Duodenal mucosa (tissue), 2 donors: Measurements from ENCODE around the gene R3HCC1L.
"Not testable (repeated sequence)": the region's sequence is repeated elsewhere in the genome, so short reads cannot be mapped to it uniquely, and the experiment has no call there.

Experiments
- H3K27ac ChIP-seq: one replicate; pipeline ENCODE4 v1.7.0; 2013; ENCODE audit warnings: low read depth, low read length
- H3K27me3 ChIP-seq, 2 donors: one replicate each; pipeline ENCODE4 v1.7.0; 2013; ENCODE audit warnings: low read length in 2 of 2, control low read depth in 1 of 2; ENCODE audit not compliant: insufficient read depth in 2 of 2, control insufficient read depth in 1 of 2
- H3K36me3 ChIP-seq, 2 donors: one replicate each; pipeline ENCODE4 v1.7.0; 2013; ENCODE audit warnings: low read length in 2 of 2, control low read depth in 1 of 2; ENCODE audit not compliant: insufficient read depth in 2 of 2, control insufficient read depth in 1 of 2
- H3K4me1 ChIP-seq, 2 donors: one replicate each; pipeline ENCODE4 v1.7.0; 2013; ENCODE audit warnings: low read length in 2 of 2, control low read depth in 1 of 2; ENCODE audit not compliant: insufficient read depth in 2 of 2, control insufficient read depth in 1 of 2
- H3K4me3 ChIP-seq, 2 donors: one replicate each; pipeline ENCODE4 v1.7.0; 2013; ENCODE audit warnings: low read length in 2 of 2, low read depth in 1 of 2
- H3K9ac ChIP-seq, 2 donors: one replicate each; pipeline ENCODE4 v1.7.0; 2013; ENCODE audit warnings: low read length in 2 of 2, low read depth in 1 of 2
- H3K9me3 ChIP-seq, 2 donors: one replicate each; pipeline ENCODE4 v1.7.0; 2013; ENCODE audit warnings: low read length in 2 of 2, control low read depth in 1 of 2; ENCODE audit not compliant: control insufficient read depth in 1 of 2

The R3HCC1L gene

DNA sequence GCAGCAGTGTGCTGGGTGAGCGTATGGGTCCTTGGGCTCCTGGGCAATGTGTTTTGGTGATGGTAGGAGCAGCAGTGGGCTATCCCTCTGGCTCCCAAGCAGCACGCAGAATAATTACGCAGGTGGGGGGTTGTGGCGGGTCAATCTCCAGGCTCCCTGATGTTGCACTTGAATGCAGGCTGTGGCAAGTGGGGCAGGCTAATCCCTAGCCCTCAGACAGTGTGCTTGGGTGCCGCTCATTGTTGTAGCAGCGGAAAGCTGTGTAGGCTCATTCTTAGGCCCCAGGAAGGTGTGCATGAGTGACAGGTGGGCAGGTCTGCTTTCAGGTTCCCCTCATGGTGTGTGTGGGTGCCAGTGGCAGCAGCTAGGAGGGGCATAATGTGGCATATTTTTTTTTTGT is 89.4 kb downstream of the R3HCC1L start:
- peaks cover 0 to 21% of the 10 kb centered on the region in 2 donors for H3K9me3 ChIP-seq
- H3K9ac ChIP-seq, result no peak overlapping the region
- no peak overlapping the region for H3K27ac ChIP-seq
- H3K27me3 ChIP-seq, result no peaks in the 10 kb centered on the region
- no peaks in the 10 kb centered on the region for H3K36me3 ChIP-seq
- no peak overlapping the region for H3K4me3 ChIP-seq
- H3K4me1 ChIP-seq, result no peaks in the 10 kb centered on the region

GRCh38 chr10:98224509-98224908 is 90.1 kb downstream of the R3HCC1L start:
- Histone ChIP-seq H3K4me1 (no peaks in the 10 kb centered on the region), H3K27ac (no peak overlapping the region), H3K27me3 (no peaks in the 10 kb centered on the region), H3K36me3 (no peaks in the 10 kb centered on the region), H3K9ac (no peak overlapping the region), H3K4me3 (no peak overlapping the region), H3K9me3 (peaks cover 0 to 14% of the 10 kb centered on the region in 2 donors)

DNA sequence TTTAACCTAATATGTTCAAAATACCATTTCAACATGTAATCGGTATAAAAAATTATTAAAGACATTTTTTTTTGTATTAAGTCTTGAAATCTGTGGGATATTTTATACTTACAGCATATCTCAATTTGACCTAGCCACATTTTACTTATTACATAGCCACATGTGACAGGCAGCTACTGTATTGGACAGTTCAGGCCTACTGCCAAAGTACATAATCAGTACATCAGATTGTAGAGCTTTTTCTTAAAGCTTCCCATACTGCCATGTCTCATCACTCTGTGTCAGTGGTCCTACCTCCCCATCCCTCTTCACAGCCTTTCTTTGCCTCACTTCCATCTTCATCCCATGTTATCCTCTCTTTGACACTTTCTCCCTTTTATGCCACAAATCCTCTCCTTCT is 90.5 kb downstream of the R3HCC1L start:
- Histone ChIP-seq H3K4me3 (no peak overlapping the region), H3K9ac (no peak overlapping the region), H3K27me3 (no peaks in the 10 kb centered on the region), H3K9me3 (peaks cover 0 to 10% of the 10 kb centered on the region in 2 donors), H3K36me3 (no peaks in the 10 kb centered on the region), H3K27ac (no peak overlapping the region), H3K4me1 (no peaks in the 10 kb centered on the region)

DNA sequence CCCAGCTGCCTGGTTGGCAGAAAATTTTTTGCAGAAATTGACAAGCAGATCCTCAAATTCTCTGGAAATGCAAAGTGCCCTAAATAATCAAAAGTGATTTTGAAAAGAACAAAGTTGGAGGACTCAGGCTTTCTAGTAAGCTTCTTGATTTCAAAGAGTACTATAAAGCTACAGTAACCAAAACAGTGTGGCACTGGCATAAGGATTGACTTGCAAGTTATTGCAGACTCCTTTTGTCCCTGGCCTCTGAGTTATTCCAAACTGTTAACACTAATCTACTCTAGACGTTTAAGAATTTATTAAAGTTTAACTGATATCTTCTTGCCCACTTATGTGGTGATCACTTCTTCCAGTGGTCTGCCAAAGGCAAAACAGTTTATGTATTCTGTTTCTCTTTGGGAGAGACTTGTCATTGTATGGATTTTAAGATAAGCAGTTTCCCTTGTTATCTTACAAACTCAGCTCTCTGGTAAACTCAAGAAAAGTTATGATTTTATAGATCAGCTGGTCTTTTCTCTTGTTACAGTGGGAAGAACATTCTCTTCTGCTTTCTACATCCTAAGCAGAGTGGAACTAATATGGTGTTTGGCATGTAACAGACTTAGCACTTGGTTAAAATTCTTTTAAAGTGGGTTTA is 92.2 kb downstream of the R3HCC1L start:
- peaks cover 0 to 7% of the 10 kb centered on the region in 2 donors for H3K9me3 ChIP-seq
- H3K27ac ChIP-seq, result no peak overlapping the region
- no peak overlapping the region for H3K4me3 ChIP-seq
- no peaks in the 10 kb centered on the region for H3K27me3 ChIP-seq
- no peak overlapping the region for H3K9ac ChIP-seq
- H3K36me3 ChIP-seq, result no peaks in the 10 kb centered on the region
- no peaks in the 10 kb centered on the region for H3K4me1 ChIP-seq

- H3K9me3 ChIP-seq, H3K27ac ChIP-seq, H3K27me3 ChIP-seq, H3K4me1 ChIP-seq, H3K4me3 ChIP-seq, H3K9ac ChIP-seq, H3K36me3 ChIP-seq: not testable (repeated sequence)
These were observed 93.3 kb downstream of the R3HCC1L start for GRCh38 chr10:98227713-98228112.

GRCh38 chr10:98228266-98228665 is 93.8 kb downstream of the R3HCC1L start:
- H3K4me1 ChIP-seq, H3K9me3 ChIP-seq, H3K4me3 ChIP-seq, H3K27ac ChIP-seq, H3K36me3 ChIP-seq, H3K27me3 ChIP-seq, H3K9ac ChIP-seq: not testable (repeated sequence)

GRCh38 chr10:98231417-98231816 is 97.0 kb downstream of the R3HCC1L start:
- Histone ChIP-seq H3K36me3 (peaks cover 6 to 29% of the 10 kb centered on the region in 2 donors), H3K27me3 (no peaks in the 10 kb centered on the region), H3K9me3 (peaks cover 0 to 5% of the 10 kb centered on the region in 2 donors), H3K4me1 (no peaks in the 10 kb centered on the region), H3K4me3 (no peak overlapping the region), H3K27ac (no peak overlapping the region), H3K9ac (no peak overlapping the region)

GRCh38 chr10:98235846-98236245 is 101.4 kb downstream of the R3HCC1L start:
- no peaks in the 10 kb centered on the region for H3K9me3 ChIP-seq
- H3K4me1 ChIP-seq, result no peaks in the 10 kb centered on the region
- H3K27ac ChIP-seq, result no peak overlapping the region
- peaks cover 6 to 53% of the 10 kb centered on the region in 2 donors for H3K36me3 ChIP-seq
- H3K27me3 ChIP-seq, result no peaks in the 10 kb centered on the region
- no peak overlapping the region for H3K9ac ChIP-seq
- no peak overlapping the region for H3K4me3 ChIP-seq

GRCh38 chr10:98236862-98237261 is 102.4 kb downstream of the R3HCC1L start:
- H3K27ac ChIP-seq, result no peak overlapping the region
- no peaks in the 10 kb centered on the region for H3K9me3 ChIP-seq
- H3K4me1 ChIP-seq, result no peaks in the 10 kb centered on the region
- H3K4me3 ChIP-seq, result no peak overlapping the region
- H3K27me3 ChIP-seq, result no peaks in the 10 kb centered on the region
- H3K36me3 ChIP-seq, result peaks cover 6 to 53% of the 10 kb centered on the region in 2 donors
- no peak overlapping the region for H3K9ac ChIP-seq

DNA sequence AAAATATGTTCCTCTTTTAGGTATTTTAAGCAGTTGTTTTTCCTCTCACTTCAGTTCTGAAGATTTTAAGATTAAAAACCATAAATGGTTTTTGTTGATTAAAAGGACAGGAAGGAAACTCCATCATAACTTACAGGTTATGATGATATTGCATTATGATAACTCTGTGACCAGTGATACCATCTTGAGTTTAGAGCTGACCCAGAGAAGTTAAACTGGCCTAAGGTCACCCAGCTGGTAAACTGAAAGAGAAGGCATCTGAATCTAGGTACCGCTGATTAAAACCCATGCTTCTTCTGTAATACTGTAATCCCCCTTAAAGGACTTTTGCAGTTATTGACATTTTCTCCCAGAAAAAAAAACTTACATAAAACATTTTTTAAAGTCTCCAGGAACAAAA is 103.9 kb downstream of the R3HCC1L start:
- H3K9me3 ChIP-seq, result no peaks in the 10 kb centered on the region
- no peak overlapping the region for H3K27ac ChIP-seq
- H3K4me1 ChIP-seq, result no peaks in the 10 kb centered on the region
- peaks cover 9 to 50% of the 10 kb centered on the region in 2 donors for H3K36me3 ChIP-seq
- H3K9ac ChIP-seq, result no peak overlapping the region
- no peak overlapping the region for H3K4me3 ChIP-seq
- no peaks in the 10 kb centered on the region for H3K27me3 ChIP-seq

DNA sequence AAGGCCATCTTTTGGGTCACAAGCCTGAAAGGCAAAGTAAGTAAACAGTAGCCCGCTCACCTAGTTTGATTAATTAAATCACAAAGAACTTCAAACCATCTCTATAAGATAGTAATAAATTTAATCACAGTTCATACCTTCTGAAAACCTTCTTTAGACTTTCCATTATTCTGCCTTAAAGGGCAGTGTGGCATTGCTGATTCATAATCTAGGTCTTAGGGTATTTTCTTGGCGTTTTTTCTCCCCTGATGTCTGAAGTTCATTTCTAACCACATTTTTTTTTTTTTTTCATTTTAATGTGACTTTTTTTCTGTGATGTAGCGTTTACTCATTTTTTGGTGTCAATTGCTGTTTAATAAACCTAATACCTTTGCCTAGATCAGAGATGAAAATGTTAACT is 106.1 kb downstream of the R3HCC1L start:
- no peak overlapping the region for H3K4me3 ChIP-seq
- H3K27ac ChIP-seq, result no peak overlapping the region
- no peaks in the 10 kb centered on the region for H3K9me3 ChIP-seq
- no peaks in the 10 kb centered on the region for H3K4me1 ChIP-seq
- no peak overlapping the region for H3K9ac ChIP-seq
- peaks cover 17 to 54% of the 10 kb centered on the region in 2 donors for H3K36me3 ChIP-seq
- no peaks in the 10 kb centered on the region for H3K27me3 ChIP-seq
